LNCAP (cell line): ENCODE results near the gene ITK.

Experiments used
- CTCF ChIP-seq: fragments of 450-650 bp; IDR thresholded peaks from 2 replicates; pipeline ENCODE4 v1.5.1; 2017; ENCODE audit warnings: mild to moderate bottlenecking

Gene ITK

GRCh38 chr5:157162919-157163510 is 17.6 kb upstream of the ITK start:
- no peak for TF ChIP-seq CTCF

- no peak for TF ChIP-seq CTCF
Observed at GRCh38 chr5:157164521-157164920, 16.1 kb upstream of the ITK start.

- TF ChIP-seq CTCF: no peak
Observed at GRCh38 chr5:157165261-157165660, 15.4 kb upstream of the ITK start.

GRCh38 chr5:157165668-157166067 is 15.0 kb upstream of the ITK start:
- TF ChIP-seq CTCF: no peak

- TF ChIP-seq CTCF: no peak
Observed at GRCh38 chr5:157166214-157167213, 14.1 kb upstream of the ITK start, which contains the start of gene GARIN3. Gene GARIN3, minus strand, starts transcription at chr5:157166264. Its CDS starts 96 bp downstream, at chr5:157166168.

- TF ChIP-seq CTCF: no peak
Observed at GRCh38 chr5:157167214-157167621, 13.4 kb upstream of the ITK start.

GRCh38 chr5:157168286-157168685 is 12.4 kb upstream of the ITK start:
- TF ChIP-seq CTCF: no peak
